Measurements from ENCODE around the gene TULP1. TPM values are rescaled to one million over a fixed set of nuclear protein-coding genes. Genes with fewer than 3 reads are reported as not detected.

TULP1 gene
- total RNA-seq, 4 donors from 2014 or later: 0.72 to 0.83 TPM; not detected in 2

GRCh38 chr6:35497571-35498421 lies 14.9 kb downstream of the TULP1 start:
- Histone ChIP-seq H3K4me3 (peak overlapping the region; percentile 70), H3K27me3 (no peaks in the 10 kb centered on the region), H3K9me3 (no peaks in the 10 kb centered on the region), H3K27ac (peak overlapping the region; percentile 98), H3K36me3 (no peaks in the 10 kb centered on the region), H3K4me1 (peaks cover 47% of the 10 kb centered on the region)
- WGBS: 7% methylated on average over 52 of the region's 77 CpGs
- peak in 1 of 2 donors; percentile 89 for DNase-seq (ENCODE audit: low spot score in 2 of 2)
- peak in 1 of 2 donors; percentile 2 for TF ChIP-seq POLR2A (IDR thresholded peaks at IDR 0.05)
- peak in 2 of 3 donors; percentile 6 to 7 for TF ChIP-seq POLR2AphosphoS5 (IDR thresholded peaks at IDR 0.05)
- TF ChIP-seq, protein P1, sequence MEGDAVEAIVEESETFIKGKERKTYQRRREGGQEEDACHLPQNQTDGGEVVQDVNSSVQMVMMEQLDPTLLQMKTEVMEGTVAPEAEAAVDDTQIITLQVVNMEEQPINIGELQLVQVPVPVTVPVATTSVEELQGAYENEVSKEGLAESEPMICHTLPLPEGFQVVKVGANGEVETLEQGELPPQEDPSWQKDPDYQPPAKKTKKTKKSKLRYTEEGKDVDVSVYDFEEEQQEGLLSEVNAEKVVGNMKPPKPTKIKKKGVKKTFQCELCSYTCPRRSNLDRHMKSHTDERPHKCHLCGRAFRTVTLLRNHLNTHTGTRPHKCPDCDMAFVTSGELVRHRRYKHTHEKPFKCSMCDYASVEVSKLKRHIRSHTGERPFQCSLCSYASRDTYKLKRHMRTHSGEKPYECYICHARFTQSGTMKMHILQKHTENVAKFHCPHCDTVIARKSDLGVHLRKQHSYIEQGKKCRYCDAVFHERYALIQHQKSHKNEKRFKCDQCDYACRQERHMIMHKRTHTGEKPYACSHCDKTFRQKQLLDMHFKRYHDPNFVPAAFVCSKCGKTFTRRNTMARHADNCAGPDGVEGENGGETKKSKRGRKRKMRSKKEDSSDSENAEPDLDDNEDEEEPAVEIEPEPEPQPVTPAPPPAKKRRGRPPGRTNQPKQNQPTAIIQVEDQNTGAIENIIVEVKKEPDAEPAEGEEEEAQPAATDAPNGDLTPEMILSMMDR (IDR thresholded peaks at IDR 0.05): no peak

GRCh38 chr6:35496841-35497570 lies 15.7 kb downstream of the TULP1 start, which contains the start of gene TEAD3:
Gene TEAD3 (minus strand): TSS chr6:35497079.
- no peaks in the 10 kb centered on the region for H3K27me3 ChIP-seq
- no peaks in the 10 kb centered on the region for H3K9me3 ChIP-seq
- TF ChIP-seq, protein P1 (IDR thresholded peaks at IDR 0.05): no peak
- TF ChIP-seq EP300 (IDR thresholded peaks at IDR 0.05) (no peak), POLR2A (IDR thresholded peaks at IDR 0.05) (peak; percentile 21 to 61), POLR2AphosphoS5 (IDR thresholded peaks at IDR 0.05) (no peak)
- H3K4me1 ChIP-seq: peaks cover 55% of the 10 kb centered on the region
- no peaks in the 10 kb centered on the region for H3K36me3 ChIP-seq
- WGBS: 0% methylated on average over 4 of the region's 98 CpGs
- H3K4me3 ChIP-seq: peak within 1 kb of the TSS; percentile 70
- H3K27ac ChIP-seq: peak within 1 kb of the TSS; percentile 98
- peak in 1 of 2 donors; percentile 75 for DNase-seq (ENCODE audit: low spot score in 2 of 2)

DNA sequence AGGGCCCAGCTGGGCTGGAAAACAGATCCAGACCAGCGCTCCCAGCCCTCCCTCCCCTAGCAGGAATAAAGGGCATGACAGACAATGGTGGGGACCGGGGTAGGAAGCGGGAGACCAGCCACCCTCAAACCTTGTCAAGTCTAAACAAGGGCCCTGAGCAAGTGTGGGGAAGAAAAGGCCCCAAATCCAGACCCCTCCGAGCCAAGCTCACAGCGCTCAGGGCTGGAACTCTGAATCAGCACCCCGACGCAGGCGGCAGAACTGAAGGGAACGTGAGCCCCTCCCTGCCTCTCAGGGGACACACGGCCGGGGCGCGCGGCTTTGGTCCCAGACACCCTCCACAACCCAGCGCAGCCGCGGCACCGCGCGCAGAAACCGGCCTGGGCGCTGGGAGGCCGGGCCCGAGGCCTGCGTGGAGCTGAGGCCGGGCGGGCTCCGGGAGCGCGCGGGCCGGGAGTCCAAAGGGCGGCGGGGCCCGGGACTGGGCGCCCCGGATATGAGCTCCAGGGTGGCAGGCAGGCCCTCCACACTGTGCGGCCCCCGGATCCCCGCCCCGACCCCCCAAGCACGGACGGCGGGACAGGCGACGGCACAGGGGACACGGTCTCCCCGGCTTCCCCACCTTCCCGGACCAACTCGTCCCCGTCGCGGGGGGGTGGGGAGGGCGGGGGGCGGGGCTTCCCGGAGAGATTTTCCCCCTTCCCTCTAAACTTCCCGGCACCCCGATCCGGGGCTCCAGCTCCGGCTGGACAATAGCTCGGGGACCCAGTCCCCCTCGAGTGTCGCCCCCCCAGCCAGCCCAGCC lies 16.5 kb downstream of the TULP1 start:
- no peaks in the 10 kb centered on the region for H3K36me3 ChIP-seq
- H3K4me1 ChIP-seq: peaks cover 63% of the 10 kb centered on the region
- DNase-seq (ENCODE audit: low spot score in 2 of 2): peak; percentile 82
- no peaks in the 10 kb centered on the region for H3K27me3 ChIP-seq
- peak overlapping the region; percentile 98 for H3K27ac ChIP-seq
- no peaks in the 10 kb centered on the region for H3K9me3 ChIP-seq
- TF ChIP-seq POLR2A (IDR thresholded peaks at IDR 0.05): no peak
- TF ChIP-seq, protein P1 (IDR thresholded peaks at IDR 0.05): no peak
- 16% methylated on average over 18 of the region's 63 CpGs for WGBS
- H3K4me3 ChIP-seq: peak overlapping the region; percentile 70

- Histone ChIP-seq H3K27me3 (no peaks in the 10 kb centered on the region), H3K4me3 (peak overlapping the region; percentile 70), H3K4me1 (peaks cover 71% of the 10 kb centered on the region), H3K36me3 (no peaks in the 10 kb centered on the region), H3K9me3 (no peaks in the 10 kb centered on the region), H3K27ac (peak overlapping the region; percentile 98)
- DNase-seq (ENCODE audit: low spot score in 2 of 2): no peak
- WGBS: 60% methylated on average over 4 of the region's 9 CpGs
- no peak for TF ChIP-seq POLR2AphosphoS5 (IDR thresholded peaks at IDR 0.05)
Measured at GRCh38 chr6:35495258-35496035, 17.2 kb downstream of the TULP1 start.

GRCh38 chr6:35494161-35494563 lies 18.5 kb downstream of the TULP1 start:
- H3K36me3 ChIP-seq: no peaks in the 10 kb centered on the region
- H3K27me3 ChIP-seq: no peaks in the 10 kb centered on the region
- H3K4me1 ChIP-seq: peaks cover 84% of the 10 kb centered on the region
- TF ChIP-seq POLR2AphosphoS5 (IDR thresholded peaks at IDR 0.05): no peak
- TF ChIP-seq, protein P1 (IDR thresholded peaks at IDR 0.05): no peak
- no peak for TF ChIP-seq POLR2A (IDR thresholded peaks at IDR 0.05)
- TF ChIP-seq EP300 (IDR thresholded peaks at IDR 0.05): no peak
- WGBS: 17% methylated on average over 4 of the region's 4 CpGs
- H3K27ac ChIP-seq: peak overlapping the region; percentile 10
- H3K4me3 ChIP-seq: peak overlapping the region; percentile 15
- DNase-seq (ENCODE audit: low spot score in 2 of 2): no peak
- H3K9me3 ChIP-seq: no peaks in the 10 kb centered on the region

Data from suprapubic skin (tissue), 4 donors.